Adrenal gland (tissue), 5 donors: ENCODE data around the gene SLC17A4.

Source experiments
- POLR2A ChIP-seq, 2 donors: fragments of 450-650 bp; IDR thresholded peaks; one replicate each; pipeline ENCODE4 v1.6.1; 2017; ENCODE audit warnings: antibody characterized with exemption in 2 of 2, mild to moderate bottlenecking in 2 of 2, moderate library complexity in 1 of 2
- TF ChIP-seq, protein P1 (sequence below), 6 experiments: fragments of 450-650 bp in 4 of 6; fragments of 200-600 bp in 2 of 6; sonication (generic) in 1 of 6; IDR thresholded peaks; 1 replicate in 5 of 6; 2 replicates in 1 of 6; pipeline versions ENCODE4 v1.5.1 to v1.8.0; 2016 to 2021; ENCODE audit warnings: antibody characterized with exemption in 6 of 6, mild to moderate bottlenecking in 2 of 6, moderate library complexity in 1 of 6
- donor health status: DM: no; HTN: no; CAD: no.

DNA sequence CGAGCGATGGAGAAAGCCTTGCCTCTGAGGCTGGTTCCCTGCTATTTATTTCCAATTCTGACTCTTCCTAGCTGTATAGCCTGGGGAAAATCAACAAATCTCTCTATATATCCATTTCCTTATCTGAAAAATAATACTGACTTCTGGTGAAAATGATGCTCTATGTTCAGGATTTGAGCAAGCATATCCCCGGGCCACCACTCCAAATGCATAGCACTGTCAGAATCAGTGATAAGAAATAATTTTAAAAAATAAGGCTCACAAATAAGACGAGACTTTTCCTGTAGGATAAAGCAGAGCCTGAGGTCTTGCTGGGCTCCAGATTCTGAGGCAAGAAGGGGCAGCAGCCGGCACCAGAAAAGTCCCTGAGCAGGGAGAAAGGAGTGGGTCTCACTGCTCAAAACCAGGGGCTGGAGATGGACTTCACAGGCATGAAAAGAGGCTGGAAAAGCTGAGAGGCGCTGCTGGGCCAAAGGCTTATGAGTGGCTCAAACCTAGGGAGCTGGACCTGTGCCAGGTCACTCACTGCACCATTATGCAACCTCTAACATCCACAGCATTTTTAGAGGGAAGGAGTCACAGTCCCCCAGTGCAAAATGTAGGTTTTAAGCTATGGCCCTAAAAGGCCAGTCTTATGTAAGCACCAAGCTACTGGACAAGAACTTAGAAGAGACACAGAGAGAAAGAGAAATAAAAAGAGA, 48.1 kb upstream of the SLC17A4 start:
- TF ChIP-seq, protein P1, sequence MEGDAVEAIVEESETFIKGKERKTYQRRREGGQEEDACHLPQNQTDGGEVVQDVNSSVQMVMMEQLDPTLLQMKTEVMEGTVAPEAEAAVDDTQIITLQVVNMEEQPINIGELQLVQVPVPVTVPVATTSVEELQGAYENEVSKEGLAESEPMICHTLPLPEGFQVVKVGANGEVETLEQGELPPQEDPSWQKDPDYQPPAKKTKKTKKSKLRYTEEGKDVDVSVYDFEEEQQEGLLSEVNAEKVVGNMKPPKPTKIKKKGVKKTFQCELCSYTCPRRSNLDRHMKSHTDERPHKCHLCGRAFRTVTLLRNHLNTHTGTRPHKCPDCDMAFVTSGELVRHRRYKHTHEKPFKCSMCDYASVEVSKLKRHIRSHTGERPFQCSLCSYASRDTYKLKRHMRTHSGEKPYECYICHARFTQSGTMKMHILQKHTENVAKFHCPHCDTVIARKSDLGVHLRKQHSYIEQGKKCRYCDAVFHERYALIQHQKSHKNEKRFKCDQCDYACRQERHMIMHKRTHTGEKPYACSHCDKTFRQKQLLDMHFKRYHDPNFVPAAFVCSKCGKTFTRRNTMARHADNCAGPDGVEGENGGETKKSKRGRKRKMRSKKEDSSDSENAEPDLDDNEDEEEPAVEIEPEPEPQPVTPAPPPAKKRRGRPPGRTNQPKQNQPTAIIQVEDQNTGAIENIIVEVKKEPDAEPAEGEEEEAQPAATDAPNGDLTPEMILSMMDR (IDR thresholded peaks at IDR 0.05) = no peak
- TF ChIP-seq POLR2A (IDR thresholded peaks at IDR 0.05) = no peak
